Astrocyte of the spinal cord (primary cell): ENCODE data around the gene EIF3B.

Source experiments
- DNase-seq: peaks from one replicate; pipeline ENCODE4 v3.0.0; 2011; ENCODE audit warnings: low read depth, low spot score
- H3K4me3 ChIP-seq: 2 replicates; pipeline ENCODE4 v1.5.1; 2011; ENCODE audit warnings: low read depth, mild to moderate bottlenecking, low read length, moderate library complexity
- CTCF ChIP-seq: IDR thresholded peaks from 2 replicates; pipeline ENCODE4 v1.5.1; 2012; ENCODE audit warnings: low read depth, mild to moderate bottlenecking, low read length, inconsistent platforms
- in situ Hi-C: cut with HindIII; loops from 2 replicates; pipeline ENCODE4 v1.10.0; 2017; ENCODE audit warnings: low sequenced_read_pairs

EIF3B gene

GRCh38 chr7:2357165-2357564, 2.5 kb downstream of the EIF3B start:
- in situ Hi-C loops, result no loop called here
- no peak for DNase-seq
- TF ChIP-seq CTCF, result no peak
- no peak overlapping the region for H3K4me3 ChIP-seq

GRCh38 chr7:2357571-2357970, 2.9 kb downstream of the EIF3B start:
- TF ChIP-seq CTCF, result no peak
- H3K4me3 ChIP-seq, result no peak overlapping the region
- in situ Hi-C loops, result no loop called here
- no peak for DNase-seq

GRCh38 chr7:2358968-2359527, 4.4 kb downstream of the EIF3B start:
- DNase-seq, result no peak
- no peak overlapping the region for H3K4me3 ChIP-seq
- in situ Hi-C loops, result no loop called here
- TF ChIP-seq CTCF, result no peak

- H3K4me3 ChIP-seq, result no peak overlapping the region
- DNase-seq, result no peak
- no peak for TF ChIP-seq CTCF
- in situ Hi-C loops, result no loop called here
Observed at GRCh38 chr7:2359610-2360009, 5.0 kb downstream of the EIF3B start.

GRCh38 chr7:2360796-2361195, 6.2 kb downstream of the EIF3B start:
- H3K4me3 ChIP-seq, result no peak overlapping the region
- in situ Hi-C loops, result no loop called here
- DNase-seq, result no peak
- no peak for TF ChIP-seq CTCF

- H3K4me3 ChIP-seq, result no peak overlapping the region
- DNase-seq, result no peak
- TF ChIP-seq CTCF, result no peak
- in situ Hi-C loops, result no loop called here
Observed at GRCh38 chr7:2362385-2363088, 7.9 kb downstream of the EIF3B start.
